ENCODE data around the gene CTSW. TPM values are rescaled to one million over a fixed set of nuclear protein-coding genes. Genes with fewer than 3 reads are reported as not detected.

The CTSW gene
- total and polyA plus RNA-seq, 2 of the 4 experiments (the other 2 are of a cell fraction) = 0.07 to 0.18 TPM

- TF ChIP-seq USF2 (IDR thresholded peaks at IDR 0.05; ENCODE audit: low read depth, low read length) (peak; percentile 73), RAD21 (IDR thresholded peaks at IDR 0.05; ENCODE audit: low read length) (peak; percentile 44; the same call in 1 of the 2 replicates)
Observed at GRCh38 chr11:65911682-65912568, 32.3 kb downstream of the CTSW start (continued).

- H2AK9ac ChIP-seq (replicated peaks; ENCODE audit: low read depth, low read length, poor library complexity) = peak overlapping the region; percentile 98
- WGBS, 2 experiments (ENCODE audit: extremely low coverage in 2 of 2, insufficient read length in 1 of 2) = 13% methylated on average over 2 of the region's 4 CpGs; no CpG with 5 or more reads in 1 of the 2 experiments
- H2BK120ac ChIP-seq (ENCODE audit: low read depth, low read length) = peak overlapping the region; percentile 100
- peak overlapping the region; percentile 98 for H2AK5ac ChIP-seq (ENCODE audit: low read depth, low read length)
- no peak overlapping the region for H3K4me3 ChIP-seq (ENCODE audit: insufficient read depth, low read depth, low read length)
- H3K36me3 ChIP-seq (ENCODE audit: control insufficient read depth, insufficient read depth, low read length) = peaks cover 11% of the 10 kb centered on the region
- H3K4ac ChIP-seq (ENCODE audit: low read depth, low read length) = peak overlapping the region; percentile 100
- H3K23ac ChIP-seq (ENCODE audit: low read depth, low read length) = peak overlapping the region; percentile 90
- peak overlapping the region; percentile 100 for H2BK15ac ChIP-seq (ENCODE audit: low read depth, low read length)
- H3K27me3 ChIP-seq (ENCODE audit: control insufficient read depth, insufficient read depth, low read length) = no peaks in the 10 kb centered on the region
- no peaks in the 10 kb centered on the region for H4K20me1 ChIP-seq (ENCODE audit: insufficient read depth, low read length)
- H2BK5ac ChIP-seq (ENCODE audit: low read depth, low read length, poor library complexity, severe bottlenecking) = peak overlapping the region; percentile 100
- H3K56ac ChIP-seq (ENCODE audit: extremely low read depth, insufficient read depth, low read length) = peak overlapping the region; percentile 21
- H4K8ac ChIP-seq (ENCODE audit: low read depth in 2 of 2, low read length in 2 of 2) = peak overlapping the region; percentile 99
- POLR2A ChIA-PET (ENCODE audit: unreplicated experiment) = interaction anchor here (0.6 to 1.7 kb wide), 3 partner anchors 10 to 22 kb away, joined by 3 to 6 read pairs (median 4); partner anchors contain the start of gene CCDC85B
- CTCF ChIA-PET = no interaction called here
- H3K4me1 ChIP-seq (ENCODE audit: control insufficient read depth, insufficient read depth, low read length) = peaks cover 52% of the 10 kb centered on the region
- in situ Hi-C loops (cut with MboI; ENCODE audit: low sequenced_read_pairs) (no loop called here), dilution Hi-C loops (cut with HindIII; ENCODE audit: low sequenced_read_pairs, unreplicated experiment) (no loop called here), intact Hi-C loops (cut with micrococcal nuclease) (no loop called here)
- H3K27ac ChIP-seq (ENCODE audit: insufficient read depth, low read length) = peak overlapping the region; percentile 88
- H3K9ac ChIP-seq (ENCODE audit: low read depth, low read length) = peak overlapping the region; percentile 65
- BruUV-seq (replicated peaks) = no TSS peak
- H3K9me3 ChIP-seq (ENCODE audit: control insufficient read depth, insufficient read depth, low read length) = no peaks in the 10 kb centered on the region
- peak; percentile 91 for DNase-seq
- peak overlapping the region; percentile 76 for H2AFZ ChIP-seq (replicated peaks; ENCODE audit: low read length, poor library complexity)
- peaks cover 40% of the 10 kb centered on the region for H3K9me1 ChIP-seq (ENCODE audit: insufficient read depth, low read length)
- no peak overlapping the region; the same call in 1 of the 2 replicates for H3K4me2 ChIP-seq (ENCODE audit: low read depth, low read length)
- H4K91ac ChIP-seq (ENCODE audit: insufficient read depth, low read depth, low read length) = peak overlapping the region; percentile 99
- peak overlapping the region; percentile 97 for H3K14ac ChIP-seq (replicated peaks; ENCODE audit: low read depth, low read length)
- peaks cover 23 to 81% of the 10 kb centered on the region in 2 experiments; a peak in 3 of 4 replicates for H3K79me1 ChIP-seq (ENCODE audit: low read depth in 1 of 2, low read length in 2 of 2)
- peak overlapping the region; percentile 85 for H3K18ac ChIP-seq (ENCODE audit: low read depth, low read length)
- ATAC-seq (ENCODE audit: low read depth) = no peak
- peak overlapping the region; percentile 93 for H2BK20ac ChIP-seq (ENCODE audit: low read depth, low read length)
- peak overlapping the region; percentile 91; the same call in 1 of the 2 replicates for H4K5ac ChIP-seq (ENCODE audit: low read depth, low read length)
- TF ChIP-seq RAD21 (IDR thresholded peaks at IDR 0.05; ENCODE audit: low read length) (no peak), CTCF (conservative IDR thresholded peaks at IDR 0.05; ENCODE audit: low read depth, low read length) (no peak), SMC3 (IDR thresholded peaks at IDR 0.05; ENCODE audit: low read depth, low read length) (no peak), CHD1 (IDR thresholded peaks at IDR 0.05; ENCODE audit: low read depth, low read length) (no peak), MAZ (IDR thresholded peaks at IDR 0.05; ENCODE audit: borderline replicate concordance, low read depth, low read length) (peak; percentile 92), FOS (IDR thresholded peaks at IDR 0.05; ENCODE audit: low read depth, low read length) (peak; percentile 79; the same call in 1 of the 2 replicates), RCOR1 (IDR thresholded peaks at IDR 0.05; ENCODE audit: insufficient replicate concordance, low read length) (no peak), BHLHE40 (IDR thresholded peaks at IDR 0.05; ENCODE audit: low read depth, low read length) (no peak), CEBPB (IDR thresholded peaks at IDR 0.05; ENCODE audit: low read depth, low read length) (no peak), RFX5 (IDR thresholded peaks at IDR 0.05; ENCODE audit: low read depth, low read length) (no peak), POLR2A (IDR thresholded peaks at IDR 0.05; ENCODE audit: low read depth, low read length) (peak; percentile 47; the same call in 1 of the 2 replicates), NFE2L2 (IDR thresholded peaks at IDR 0.05; ENCODE audit: low read depth, low read length) (peak; percentile 67)
Observed at GRCh38 chr11:65912845-65913244, 33.2 kb downstream of the CTSW start.

Measured in IMR-90 (cell line).